ENCODE results near the gene LAYN.
A peak's percentile ranks its signal among the peaks of the same experiment; 100 is the strongest.

The LAYN gene

DNA sequence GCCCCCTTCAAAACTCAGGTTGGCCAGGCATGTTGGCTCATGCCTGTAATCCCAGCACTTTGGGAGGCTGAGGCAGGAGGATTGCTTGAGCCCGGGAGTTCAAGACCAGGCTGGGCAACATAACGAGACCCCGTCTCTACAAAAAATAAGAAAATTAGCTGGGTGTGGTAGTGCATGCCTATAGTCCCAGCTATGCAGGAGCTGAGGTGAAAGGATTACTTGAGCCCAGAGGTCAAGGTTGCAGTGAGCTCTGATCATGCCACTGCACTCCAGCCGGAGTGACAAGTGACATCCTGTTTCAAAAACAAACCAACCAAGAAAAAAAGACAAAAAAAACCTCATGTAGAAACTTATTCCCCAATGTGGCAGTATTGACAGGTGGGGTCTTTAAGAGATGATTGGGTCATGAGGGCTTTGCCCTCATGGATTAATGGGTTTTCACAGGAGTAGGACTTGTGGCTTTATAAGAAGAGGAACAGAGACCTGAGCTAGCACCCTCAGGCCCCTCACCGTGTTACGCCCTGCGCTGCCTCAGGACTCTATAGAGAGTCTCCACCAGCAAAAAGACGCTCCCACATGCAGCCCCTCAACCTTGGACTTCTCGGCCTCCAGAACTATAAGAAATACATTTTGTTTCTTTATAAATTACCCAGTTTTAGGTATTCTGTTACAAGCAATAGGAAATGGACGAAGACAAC lies 22.3 kb downstream of the LAYN start:
- no peak for DNase-seq

DNA sequence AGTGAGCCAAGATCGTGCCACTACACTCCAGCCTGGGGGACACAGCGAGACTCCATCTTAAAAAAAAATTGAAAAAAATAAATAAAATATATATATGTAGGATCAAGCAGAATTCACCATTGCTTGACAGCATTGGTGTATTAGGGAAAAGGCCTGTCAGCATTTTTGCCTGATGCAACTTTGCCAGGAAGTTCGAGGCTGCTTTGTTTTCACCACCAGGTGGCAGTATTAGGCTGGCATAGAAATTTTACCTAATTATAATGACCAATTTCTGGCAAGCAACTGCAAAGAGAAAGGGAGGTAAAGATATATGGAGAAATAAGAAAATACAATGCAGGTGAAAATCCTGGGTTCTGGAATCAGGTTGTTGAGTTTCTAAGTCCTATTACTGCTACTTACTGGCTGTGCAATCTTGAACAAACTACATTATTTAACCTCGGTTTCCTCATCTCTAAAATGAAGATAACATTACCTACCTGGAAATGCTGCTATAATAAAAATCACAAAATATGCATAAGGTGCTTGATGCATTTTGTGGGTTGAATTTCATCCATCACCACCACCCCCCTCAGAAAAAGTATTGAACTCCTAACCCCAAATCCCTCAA lies 24.7 kb downstream of the LAYN start:
- DNase-seq: peak; percentile 29

DNA sequence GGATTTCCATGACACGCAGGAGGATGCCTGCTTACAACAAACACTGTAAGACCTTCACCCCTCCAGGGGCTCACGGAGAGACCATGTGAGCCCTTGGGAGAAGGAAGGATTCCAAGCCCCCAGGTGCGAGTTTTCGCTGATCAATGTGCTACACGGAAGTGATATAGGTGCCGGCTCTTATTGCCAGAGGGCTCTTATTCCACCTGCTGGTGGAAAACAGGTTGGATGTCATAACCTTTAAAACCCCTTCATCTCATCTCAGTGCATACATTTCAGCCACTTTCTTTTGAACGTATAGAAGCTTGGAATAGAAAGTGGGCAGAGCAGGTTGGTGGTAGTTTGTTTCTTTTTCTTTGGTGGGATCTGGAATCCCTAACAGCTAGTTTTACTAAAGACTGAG lies 25.8 kb downstream of the LAYN start:
- no peak for DNase-seq

DNA sequence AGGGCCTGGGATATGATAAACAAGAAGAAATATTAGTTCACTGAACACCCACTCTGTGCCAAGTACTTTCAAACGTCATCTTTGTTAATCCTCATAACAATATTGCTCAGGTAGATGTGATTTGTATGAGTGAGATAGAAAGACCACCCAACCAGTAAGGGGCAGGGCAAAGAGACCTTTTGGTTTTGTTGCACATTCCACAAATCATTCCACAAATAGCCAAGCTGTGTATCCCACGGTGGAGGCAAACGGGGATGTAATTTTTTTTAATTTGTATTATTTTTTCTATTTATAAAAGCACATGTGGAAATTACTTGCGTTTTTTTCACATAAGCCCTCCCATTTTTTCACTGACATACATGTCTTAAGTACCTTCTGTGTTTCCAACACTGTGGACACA lies 29.0 kb downstream of the LAYN start:
- DNase-seq: no peak

DNA sequence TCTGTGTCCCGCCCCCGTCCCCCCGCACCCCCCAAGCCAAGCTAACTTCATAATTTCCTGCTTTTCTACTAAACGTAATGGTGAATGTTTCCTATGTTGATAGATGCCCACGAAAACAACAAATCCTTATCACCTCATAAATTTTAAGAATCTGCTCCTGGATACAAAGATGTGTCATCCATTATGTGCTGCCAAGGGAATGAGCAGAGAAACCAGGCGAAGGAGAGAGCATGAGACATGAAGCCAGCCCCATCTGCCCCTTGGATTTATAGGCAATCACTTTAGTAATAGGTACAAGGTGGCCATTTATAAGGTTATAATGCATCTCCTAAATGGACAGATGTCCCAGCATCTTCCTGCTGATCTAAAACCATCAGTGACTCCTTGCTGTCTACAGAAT lies 30.3 kb downstream of the LAYN start:
- DNase-seq: no peak

DNA sequence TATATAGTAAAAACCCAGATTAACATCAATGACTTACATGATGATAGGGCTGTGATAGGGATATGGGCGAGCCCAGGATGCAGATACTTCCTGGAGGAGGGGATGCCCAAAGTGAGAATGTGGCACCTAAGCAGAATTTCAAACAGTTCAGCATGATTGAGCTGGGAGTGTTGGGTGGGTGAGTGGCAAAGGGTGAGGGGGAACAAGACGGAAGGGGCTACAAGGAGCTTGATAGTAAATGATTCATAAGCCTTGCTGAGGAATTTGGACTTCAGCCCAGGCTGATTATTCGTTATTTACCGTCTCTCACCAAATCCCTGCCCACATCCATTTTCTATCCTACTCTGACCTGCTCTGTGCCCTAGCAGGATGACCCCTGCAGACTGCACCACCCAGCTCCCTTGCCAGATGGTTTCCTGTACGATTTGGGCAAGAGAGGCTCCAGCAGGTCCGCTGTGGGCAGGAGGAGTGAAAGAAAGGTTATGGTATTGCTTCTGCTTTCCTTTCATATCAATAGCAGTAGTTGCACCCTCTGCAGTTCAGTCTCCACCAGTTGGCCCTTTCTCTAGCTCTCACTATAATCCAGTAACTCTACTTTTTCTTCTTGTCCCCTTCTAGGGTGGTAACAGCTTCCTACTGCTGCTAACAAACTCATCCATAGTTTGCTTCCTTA lies 31.4 kb downstream of the LAYN start:
- DNase-seq: no peak

DNA sequence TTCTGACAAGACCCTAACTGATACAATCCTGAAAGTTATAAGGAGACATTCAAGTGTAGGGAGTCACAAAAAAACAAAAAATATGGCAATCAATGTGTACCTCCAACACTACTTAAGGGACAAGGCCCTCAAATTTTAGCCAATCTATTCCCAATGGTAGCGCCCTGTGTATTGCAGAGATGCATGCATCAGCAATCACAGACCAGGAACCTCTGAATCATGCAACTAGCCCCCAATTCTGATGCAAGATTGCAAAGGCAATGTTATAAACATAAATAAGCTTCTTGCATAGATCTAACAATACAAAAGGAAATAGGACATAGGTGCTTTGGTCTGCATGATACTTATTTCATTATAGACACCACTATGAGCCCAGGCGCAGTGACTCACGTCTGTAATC lies 32.1 kb downstream of the LAYN start:
- no peak for DNase-seq

DNA sequence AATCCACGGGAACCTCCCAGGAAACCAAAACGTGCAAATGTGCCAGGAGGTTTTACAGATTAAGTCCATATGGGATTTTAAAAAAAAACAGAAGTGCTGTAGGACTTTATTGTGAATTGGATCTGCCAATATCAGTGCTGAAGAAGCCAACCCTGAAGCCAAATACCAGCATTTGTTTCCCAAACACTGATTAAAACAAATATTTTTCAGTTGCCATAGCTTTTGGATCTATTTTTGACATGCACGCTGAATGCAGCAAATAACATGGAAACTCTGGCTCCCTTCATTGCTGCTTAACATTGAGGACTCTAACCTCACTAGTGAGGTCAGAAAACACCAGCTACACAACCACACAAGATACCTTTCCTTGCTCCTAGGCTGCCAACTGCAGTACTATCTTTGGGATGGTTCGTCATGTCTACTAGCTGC lies 33.3 kb downstream of the LAYN start:
- DNase-seq: no peak

DNA sequence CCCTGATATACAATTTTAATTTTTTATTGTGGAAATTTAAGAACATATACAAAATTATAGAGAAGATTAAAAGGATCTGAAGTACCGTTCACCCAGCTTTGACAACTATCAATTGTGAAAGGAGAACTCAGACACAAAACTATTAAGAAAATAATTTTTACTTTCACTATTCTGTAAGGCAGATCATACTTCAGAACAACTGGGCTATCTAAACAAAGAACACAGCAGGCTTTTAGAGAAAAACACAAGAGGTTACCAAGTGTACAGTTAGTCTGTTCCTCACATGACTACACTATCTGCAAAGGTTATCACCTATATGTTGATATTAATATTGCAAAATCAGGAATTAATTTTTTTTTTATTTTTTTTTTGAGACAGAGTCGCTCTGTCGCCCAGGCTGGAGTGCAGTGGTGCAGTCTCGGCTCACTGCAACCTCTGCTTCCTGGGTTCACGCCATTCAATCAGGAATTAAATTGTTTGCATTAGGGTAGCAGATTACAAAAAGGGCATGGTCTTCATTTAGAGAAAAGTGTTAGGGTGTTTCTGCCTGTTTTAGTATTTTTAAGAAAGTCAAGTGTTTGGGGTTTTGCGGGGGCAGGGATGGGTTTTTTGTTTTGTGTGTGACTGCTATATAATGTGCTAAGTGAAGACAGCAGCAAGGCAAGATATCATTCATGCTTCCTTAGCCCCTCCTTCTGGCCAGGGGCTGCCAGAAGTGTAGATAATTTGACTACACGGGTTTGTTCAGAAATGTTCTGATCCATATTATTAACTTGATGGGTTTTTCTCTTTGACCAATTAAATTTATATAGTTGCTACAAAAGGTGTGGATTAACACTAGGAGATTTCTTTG lies 34.1 kb downstream of the LAYN start:
- DNase-seq: no peak

DNA sequence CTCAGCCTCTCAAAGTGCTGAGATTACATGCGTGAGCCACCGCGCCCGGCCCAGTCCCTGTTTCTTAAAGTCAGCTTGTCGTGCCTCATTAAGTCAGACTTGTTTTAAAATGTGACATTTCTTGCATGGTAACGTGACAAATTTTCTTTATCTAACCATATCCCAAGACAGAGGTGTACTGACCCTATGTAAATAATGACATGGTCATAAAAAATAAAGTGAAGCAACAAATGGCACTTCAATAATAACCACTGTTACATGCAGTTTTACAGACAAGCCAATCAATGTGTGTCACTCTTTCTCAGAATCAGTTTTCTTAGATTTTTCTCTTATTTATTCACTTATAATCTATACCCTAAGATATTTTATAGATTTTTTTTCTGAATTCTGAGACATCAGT lies 35.2 kb downstream of the LAYN start:
- DNase-seq: no peak

DNA sequence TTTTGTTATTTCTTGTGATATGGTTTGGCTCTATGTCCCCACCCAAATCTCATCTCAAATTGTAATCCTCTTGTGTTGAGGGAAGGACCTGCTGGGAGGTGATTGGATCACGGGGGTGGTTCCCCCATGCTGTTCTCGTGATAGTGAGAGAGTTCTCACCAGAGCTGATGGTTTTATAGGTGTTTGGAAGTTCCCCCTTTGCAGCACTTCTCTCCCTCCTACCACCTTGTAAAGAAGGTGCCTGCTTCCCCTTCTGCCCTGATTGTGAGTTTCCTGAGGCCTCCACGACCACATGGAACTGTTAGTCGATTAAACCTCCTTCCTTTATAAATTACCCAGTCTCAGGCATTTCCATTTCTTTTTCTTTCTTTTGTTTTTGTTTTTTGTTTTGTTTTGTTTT lies 37.3 kb downstream of the LAYN start:
- no peak for DNase-seq

DNA sequence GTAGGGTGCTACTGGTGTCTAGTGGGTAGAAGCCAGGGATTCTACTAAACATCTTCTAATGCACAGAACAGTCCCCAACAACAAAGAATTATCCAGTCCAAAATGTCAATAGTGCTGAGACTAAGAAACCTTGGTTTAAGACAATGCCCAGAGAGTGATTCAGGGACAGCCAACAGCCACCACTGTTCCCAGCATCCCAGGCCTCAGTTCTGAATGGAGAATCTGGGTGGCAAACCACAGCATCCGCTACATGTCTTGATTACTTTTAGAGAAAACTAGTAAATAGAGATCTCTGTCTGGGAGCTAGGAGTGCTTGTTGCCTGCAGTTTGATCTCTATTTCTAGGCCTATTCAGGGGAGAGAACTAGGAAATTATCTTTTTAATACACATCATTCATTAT lies 40.8 kb downstream of the LAYN start:
- DNase-seq: no peak

DNA sequence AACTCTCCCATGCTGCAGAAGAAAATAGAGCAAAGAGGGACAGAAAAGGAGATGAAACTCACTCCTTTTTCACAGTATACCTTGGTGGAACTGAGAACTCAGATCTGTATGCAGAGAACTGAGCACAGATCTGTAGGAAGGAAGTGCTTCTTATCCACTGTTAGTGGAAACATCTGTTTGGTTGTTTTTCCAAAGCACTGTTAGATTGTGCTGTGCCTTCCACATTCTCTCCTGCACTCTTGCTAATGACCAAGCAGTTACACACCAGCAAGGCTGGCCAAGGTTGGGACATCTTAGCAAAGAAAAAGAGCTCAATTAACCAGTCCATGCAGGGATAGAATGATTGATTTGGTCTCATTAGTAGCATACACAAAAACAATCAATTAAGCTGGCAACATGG lies 41.6 kb downstream of the LAYN start:
- no peak for DNase-seq

DNA sequence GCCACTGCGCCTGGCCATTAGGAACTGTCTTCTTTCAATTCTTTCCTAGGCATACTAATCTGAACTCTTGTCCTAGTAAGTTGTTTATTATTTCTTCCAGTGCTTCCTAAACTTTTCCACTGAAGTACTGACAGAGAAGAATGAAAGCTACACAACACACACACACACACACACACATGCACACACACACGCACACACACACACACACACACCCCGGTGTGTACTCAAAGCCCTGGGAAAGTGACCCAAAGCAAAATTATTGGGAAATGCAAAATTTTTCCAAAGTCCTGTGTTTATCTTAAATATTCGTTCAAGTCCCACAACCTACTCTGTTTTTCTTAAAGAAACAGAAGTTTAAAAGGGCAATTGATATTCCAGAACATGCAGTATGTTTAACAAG lies 42.4 kb downstream of the LAYN start:
- DNase-seq: no peak

DNA sequence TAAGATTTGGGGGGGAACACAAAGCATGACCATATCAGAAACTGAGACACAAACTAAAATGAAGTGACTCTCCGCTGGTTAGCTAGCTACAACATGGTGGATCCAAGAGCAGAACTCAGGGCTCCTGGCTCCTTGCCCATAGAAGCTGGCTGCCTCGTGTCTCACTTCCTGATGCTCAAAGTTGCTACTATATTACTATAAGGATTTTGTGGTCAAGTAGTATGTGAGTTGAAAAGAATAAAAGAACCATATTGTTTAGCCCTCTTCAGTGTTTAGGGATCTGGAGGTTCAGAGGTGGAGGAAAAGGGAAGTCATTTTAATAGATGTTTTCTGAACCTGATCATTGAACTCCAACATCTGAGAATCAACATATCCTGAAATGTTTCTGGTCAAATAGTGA lies 44.9 kb downstream of the LAYN start:
- DNase-seq: no peak

DNA sequence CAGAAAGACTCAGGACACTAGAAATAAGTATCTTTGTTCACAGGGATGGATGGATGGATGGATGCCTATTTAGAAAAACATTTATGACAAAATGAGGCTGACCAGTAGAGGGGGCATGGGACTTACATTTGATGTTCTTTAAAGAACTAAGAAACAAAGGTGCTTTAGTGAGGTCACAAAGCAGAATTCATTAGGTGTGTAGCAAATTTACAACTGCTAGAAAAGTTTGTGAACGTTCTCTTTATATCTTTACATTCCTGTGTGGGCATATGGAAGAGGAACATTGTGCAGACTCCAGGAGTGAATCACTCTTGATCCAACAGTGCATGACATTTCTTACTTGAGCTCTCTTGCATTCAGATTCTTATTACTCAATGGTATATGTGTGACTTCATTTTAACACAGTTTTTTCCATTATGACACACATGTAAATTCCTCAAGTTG lies 45.9 kb downstream of the LAYN start:
- no peak for DNase-seq

DNA sequence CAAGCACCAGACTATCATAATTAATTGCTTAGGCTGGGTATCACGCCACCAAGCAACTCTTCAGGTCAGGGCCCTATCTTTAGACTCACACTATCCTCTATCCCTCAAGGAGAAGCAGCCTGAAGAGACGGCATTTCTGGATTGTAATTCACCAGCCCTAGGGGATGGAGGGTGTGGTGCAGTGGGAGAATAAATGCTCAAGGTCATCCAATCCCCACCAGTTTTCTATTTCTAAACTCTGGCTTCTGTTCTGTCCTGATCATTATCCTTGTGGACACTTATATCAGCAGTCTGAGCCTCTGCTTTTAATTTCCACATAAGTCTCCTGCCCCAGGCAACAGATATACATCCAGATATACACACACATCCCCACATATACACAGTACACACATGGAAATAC lies 48.6 kb downstream of the LAYN start:
- no peak for DNase-seq

DNA sequence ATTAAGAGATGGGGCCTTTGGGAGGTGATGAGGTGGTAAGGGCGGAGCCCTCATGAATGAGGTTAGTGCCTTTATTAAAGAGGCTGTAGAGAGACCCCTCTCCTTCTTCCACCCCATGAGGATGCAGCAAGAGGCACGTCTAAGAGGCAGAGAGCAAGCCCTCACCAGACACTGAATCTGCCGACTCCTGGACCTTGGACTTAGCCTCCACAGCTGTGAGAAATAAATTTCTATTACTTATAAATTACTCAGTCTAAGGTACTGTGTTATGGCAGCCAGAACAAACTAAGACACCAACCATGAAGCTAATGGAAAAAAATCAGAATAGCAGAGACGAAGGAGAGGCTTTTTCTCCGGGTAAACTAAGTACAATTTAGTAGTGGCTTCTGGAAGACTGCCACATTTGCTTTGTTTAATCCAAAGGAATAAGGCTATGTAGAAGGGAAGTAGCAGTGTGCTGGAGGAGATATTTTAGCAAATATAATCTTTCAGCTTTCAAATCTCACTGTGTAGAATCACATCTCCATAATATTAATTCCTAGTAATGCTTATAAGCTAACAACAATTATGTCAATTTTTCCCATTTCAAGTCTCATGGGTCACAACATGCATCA lies 49.5 kb downstream of the LAYN start:
- no peak for DNase-seq

DNA sequence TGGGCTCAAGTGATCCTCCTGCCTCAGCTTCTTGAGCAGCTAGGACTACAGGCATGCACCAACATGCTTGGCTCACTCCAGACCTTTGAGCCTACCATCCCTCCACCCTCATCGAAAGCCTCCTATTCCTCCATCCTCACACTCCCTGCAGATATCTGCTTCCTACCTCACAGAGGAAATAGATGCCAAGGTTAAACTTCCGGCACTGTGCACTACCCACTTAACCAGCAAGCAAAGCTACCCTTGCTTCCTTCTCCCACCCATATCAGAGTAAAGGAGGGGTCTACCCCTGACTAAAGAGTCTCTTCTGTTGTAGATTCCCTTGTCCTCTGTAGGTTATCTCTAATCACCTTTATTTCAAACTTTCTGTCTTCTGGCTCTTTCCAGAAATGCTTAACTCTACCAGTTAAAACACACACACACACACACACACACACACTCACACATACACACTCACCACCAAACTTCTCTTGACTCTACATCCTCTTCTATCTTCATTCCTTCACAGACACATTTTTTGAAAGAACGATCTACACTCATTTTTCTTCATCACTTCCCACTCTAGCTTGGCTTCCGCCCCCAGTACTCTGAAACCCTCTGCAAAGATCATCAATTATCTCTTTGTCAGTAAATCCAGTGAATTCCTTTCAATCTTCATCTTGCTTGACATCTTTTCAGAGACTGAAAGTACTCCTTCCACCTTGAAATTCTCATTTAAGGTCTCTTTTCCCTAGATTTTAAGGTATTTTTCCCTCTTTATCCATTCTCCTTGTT lies 50.9 kb downstream of the LAYN start:
- no peak for DNase-seq

DNA sequence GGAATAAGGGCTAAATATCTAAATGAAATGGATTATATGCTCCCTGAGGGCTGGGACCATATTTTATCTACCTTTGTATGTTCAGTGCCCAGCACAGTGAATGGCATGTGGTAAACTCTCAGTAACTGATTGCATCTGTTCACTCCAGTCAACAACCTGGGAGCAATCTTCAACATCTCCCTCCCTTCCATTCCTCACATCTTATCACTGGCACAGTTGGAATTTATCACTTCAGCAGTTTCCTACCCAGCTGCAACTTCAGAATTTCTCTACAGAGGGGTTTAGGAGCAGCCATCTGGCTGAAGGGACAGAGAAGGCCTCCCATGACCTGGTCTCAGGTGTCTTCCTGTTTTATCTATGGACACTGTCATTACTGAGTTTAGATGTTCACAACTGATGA lies 52.0 kb downstream of the LAYN start:
- DNase-seq: no peak

DNA sequence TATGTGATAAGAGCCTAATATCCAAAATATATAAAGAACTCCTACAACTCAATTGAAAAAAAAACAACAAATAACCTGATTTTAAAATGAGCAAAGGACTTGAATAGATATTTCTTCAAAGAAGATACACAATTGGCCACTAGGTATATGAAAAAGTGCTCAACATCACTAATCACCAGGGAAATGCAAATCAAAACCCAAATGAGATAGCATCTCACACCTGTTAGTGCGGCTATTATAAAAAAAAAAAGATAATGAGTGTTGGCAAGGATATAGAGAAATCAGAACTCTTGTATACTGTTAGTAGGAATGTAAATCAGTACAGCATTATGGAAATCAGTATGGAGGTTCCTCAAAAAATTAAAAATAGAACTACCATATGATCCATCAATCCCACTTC lies 55.8 kb downstream of the LAYN start:
- DNase-seq: no peak

DNA sequence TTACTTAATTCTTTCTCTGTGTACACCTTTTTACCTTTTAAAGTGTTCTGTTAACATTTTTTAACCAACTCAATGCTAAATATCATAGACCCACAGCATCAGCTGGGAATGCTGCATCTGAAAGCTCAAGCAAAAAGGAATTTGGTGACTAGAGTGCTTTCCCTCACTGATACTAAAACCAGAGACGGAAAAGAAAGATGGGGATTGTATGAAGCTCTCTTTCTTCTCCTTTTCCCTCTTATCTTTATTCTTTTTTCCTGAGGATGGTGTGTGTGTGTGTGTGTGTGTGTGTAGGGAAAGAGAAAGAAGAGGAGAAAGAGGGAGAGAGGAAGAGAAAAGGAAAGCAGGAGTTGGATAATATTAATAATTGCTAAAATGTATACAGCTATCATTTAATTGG lies 57.6 kb downstream of the LAYN start:
- no peak for DNase-seq

All from CD4-positive, alpha-beta T cell treated with Interferon gamma for 1 hour (primary cell).